NB4 (cell line): ENCODE results near the gene ZNF692.

Source experiments
- MYC ChIP-seq: IDR thresholded peaks from 2 replicates; pipeline ENCODE4 v1.6.1; 2011; ENCODE audit warnings: low read depth, low read length
- POLR2A ChIP-seq: IDR thresholded peaks from 2 replicates; pipeline ENCODE4 v1.6.1; 2011; ENCODE audit warnings: mild to moderate bottlenecking; ENCODE audit not compliant: insufficient read length; ENCODE audit errors: extremely low read depth
- TF ChIP-seq, protein P1 (sequence below): IDR thresholded peaks from 2 replicates; pipeline ENCODE4 v1.6.1; 2011; ENCODE audit warnings: low read depth, low read length
- TF ChIP-seq, protein P2 (sequence below): IDR thresholded peaks from one replicate; pipeline ENCODE4 v1.5.1; 2012; ENCODE audit warnings: low read depth, low read length

DNA sequence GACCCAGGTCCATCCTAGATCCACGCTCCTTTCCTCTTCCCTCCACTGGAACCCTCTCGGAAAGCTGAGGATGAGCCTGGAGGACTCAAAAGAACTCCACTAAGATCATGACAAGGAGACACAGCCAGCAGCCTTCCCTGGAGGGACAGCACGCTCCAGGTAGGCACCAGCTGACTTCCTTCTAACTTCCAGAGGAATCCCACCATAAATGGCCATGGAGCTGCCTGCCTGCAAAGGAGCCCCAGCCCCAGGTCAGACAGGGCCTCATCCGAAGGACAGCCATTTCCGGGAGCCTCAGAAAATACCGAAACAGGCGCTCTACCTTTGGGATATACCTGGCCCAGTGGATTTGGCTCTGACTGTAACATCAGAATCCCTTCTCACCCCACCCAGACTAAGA lies 37.2 kb downstream of the ZNF692 start:
- TF ChIP-seq, protein P1, sequence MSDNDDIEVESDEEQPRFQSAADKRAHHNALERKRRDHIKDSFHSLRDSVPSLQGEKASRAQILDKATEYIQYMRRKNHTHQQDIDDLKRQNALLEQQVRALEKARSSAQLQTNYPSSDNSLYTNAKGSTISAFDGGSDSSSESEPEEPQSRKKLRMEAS: no peak
- TF ChIP-seq POLR2A (no peak), MYC (no peak)
- TF ChIP-seq, protein P2, sequence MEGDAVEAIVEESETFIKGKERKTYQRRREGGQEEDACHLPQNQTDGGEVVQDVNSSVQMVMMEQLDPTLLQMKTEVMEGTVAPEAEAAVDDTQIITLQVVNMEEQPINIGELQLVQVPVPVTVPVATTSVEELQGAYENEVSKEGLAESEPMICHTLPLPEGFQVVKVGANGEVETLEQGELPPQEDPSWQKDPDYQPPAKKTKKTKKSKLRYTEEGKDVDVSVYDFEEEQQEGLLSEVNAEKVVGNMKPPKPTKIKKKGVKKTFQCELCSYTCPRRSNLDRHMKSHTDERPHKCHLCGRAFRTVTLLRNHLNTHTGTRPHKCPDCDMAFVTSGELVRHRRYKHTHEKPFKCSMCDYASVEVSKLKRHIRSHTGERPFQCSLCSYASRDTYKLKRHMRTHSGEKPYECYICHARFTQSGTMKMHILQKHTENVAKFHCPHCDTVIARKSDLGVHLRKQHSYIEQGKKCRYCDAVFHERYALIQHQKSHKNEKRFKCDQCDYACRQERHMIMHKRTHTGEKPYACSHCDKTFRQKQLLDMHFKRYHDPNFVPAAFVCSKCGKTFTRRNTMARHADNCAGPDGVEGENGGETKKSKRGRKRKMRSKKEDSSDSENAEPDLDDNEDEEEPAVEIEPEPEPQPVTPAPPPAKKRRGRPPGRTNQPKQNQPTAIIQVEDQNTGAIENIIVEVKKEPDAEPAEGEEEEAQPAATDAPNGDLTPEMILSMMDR: no peak
